Left forelimb (tissue), 1 donor: Measurements from ENCODE around the gene ATAD1.
"Not testable (repeated sequence)": the region's sequence is repeated elsewhere in the genome, so short reads cannot be mapped to it uniquely, and the experiment has no call there.

Experiments
- DNase-seq: peaks from one replicate; pipeline ENCODE4 v3.0.0-alpha.2; 2018; ENCODE audit warnings: low spot score

ATAD1 gene, protein sequence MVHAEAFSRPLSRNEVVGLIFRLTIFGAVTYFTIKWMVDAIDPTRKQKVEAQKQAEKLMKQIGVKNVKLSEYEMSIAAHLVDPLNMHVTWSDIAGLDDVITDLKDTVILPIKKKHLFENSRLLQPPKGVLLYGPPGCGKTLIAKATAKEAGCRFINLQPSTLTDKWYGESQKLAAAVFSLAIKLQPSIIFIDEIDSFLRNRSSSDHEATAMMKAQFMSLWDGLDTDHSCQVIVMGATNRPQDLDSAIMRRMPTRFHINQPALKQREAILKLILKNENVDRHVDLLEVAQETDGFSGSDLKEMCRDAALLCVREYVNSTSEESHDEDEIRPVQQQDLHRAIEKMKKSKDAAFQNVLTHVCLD

DNA sequence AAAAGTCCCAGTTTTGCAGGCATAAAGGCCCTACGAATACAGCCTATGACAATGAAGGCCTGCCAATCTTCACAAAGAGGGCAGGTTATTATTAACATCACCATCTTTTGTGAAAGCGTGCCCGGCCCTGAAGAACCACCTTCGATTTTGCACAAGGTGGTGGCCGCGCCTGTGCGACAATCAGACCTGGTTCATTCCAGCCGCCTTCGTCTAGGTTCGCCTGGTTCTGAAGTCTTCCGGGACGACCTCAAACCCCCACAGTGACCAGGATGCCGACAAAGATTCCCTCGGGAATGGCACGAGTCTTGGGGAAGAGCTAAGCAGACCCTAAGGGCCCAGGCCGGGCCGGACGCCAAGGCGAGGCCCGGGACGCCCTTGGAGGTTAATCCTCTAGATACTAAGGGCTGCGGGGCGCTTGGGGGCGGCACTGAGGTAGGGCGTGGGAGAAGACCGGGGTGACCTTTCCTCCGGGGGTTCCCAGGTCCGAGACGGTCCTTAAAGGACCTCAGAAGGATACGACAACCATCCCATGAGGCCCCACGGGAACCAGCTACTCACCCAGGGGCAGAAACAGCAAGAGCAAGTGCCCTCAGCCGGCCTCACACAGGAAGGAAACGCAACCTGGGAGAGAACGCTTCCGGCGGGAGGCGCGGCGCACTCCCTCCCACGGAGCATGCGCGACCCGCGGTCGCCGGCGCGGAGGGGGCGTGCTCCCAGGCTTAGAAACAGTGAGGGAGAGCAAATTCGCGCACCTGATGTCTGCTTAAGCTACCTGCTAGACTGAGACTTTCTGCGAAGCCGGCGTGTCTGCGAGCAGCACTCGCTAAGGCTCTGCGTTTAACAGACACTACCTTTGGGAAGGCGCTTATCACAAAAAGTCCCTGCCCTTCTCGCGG, at the start of gene ATAD1:
Gene ATAD1, minus strand, starts transcription at position 618 of the 896 bp plus-strand sequence. CDS start 3,627 bp downstream, outside the sequence.
- peak; percentile 87 for DNase-seq

DNA sequence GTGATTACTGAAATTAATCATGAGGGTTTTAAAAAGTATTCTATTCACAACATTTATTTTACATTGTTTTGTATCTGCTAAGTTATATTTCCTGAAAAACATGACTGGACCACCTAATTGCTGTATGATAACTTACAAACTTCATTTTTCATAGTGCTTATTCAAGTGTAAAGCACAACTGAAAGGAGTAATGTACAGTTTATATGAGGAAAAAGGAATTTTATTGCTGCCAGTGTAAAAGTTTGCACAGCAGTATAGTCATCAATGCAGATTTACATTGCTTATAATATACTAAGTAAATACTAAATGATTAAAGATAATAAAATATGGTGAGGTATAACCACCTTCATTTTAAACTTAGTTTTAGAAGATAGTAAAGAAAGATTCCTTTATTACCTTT, 49.4 kb upstream of the ATAD1 start:
- no peak for DNase-seq

DNA sequence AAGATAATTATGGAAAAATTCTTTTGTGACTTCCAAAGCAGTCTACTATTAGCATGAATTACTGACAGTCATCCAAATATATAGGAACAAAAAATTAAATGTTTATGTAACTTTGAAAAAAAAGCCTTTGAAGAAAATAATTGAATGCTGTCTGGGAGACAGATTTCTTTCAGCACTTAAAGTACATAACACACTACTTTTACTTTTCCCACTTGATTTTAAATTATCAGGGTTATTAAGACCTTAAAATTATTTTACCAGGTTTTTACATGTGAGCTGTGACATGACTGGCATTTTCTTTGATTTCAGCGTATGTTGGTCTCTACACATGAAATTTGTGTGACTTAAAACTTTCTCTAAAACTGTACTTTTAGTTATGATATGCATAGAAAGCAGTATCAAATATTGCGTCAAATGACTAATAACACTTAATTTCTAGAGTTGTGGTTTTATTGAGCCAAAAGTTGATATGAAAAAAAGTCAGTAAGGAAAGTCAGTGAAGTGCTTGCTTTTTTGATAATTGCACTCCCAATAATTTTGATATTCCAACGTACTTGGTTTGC, 48.5 kb upstream of the ATAD1 start:
- DNase-seq = no peak

DNA sequence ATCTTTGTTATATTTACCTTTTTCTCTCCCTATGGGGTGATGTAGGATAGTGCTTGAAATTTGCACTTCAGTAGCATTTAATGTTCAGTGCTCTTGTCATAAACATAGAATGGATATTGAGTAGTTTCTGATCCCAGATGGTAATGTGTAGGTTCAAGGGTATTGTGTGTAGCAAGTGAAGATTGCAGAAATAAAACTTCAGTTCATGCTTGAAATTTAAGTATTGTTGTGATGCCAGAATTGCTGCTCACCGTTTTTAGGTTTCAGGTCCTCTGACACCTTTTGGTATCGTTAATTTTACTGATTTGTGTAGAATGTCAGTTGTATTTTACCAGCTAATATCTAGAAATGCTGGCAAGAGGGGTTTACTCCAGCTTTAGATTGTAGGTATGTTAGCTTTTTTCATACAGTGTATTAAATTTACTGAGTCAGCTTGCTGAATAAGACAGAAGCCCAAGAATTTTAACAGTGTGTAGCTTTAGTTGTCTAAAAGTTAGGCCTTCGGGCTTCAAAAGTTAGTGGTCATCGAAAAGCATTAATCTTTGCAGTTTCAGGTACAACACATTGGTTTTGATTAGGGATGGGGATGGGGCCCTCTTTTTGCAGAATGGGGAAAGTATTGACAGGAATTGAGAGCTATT, 47.3 kb upstream of the ATAD1 start:
- no peak for DNase-seq

DNA sequence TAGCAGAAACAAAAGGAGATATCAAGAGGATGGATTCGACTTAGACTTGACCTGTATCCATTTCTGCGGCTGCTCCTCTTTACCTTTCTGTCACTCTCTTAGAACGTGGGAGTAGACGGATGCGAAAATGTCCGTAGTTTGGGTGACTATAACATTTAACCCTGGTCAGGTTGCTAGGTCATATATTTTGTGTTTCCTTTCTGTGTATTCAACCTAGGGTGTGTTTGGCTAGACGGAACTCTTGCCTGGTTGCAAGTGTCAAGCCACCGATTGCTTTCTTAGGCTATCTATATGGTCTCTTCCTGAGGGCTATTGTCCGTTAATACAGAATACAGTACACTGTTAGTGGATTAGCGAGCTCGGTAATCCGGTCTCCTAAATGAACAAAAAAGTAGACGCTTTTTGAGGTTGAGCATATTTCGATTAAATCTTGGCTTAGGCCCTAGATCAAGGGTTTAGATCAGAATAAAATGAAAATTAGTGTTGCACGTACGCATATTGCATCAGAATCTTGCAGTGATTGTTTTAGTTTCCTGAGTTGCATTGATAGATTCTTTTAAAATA, 46.6 kb upstream of the ATAD1 start:
- no peak for DNase-seq

DNA sequence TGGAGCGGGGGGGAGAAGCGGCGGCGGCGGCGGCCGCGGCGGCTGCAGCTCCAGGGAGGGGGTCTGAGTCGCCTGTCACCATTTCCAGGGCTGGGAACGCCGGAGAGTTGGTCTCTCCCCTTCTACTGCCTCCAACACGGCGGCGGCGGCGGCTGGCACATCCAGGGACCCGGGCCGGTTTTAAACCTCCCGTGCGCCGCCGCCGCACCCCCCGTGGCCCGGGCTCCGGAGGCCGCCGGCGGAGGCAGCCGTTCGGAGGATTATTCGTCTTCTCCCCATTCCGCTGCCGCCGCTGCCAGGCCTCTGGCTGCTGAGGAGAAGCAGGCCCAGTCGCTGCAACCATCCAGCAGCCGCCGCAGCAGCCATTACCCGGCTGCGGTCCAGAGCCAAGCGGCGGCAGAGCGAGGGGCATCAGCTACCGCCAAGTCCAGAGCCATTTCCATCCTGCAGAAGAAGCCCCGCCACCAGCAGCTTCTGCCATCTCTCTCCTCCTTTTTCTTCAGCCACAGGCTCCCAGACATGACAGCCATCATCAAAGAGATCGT, 46.0 kb upstream of the ATAD1 start:
- DNase-seq = not testable (repeated sequence)

DNA sequence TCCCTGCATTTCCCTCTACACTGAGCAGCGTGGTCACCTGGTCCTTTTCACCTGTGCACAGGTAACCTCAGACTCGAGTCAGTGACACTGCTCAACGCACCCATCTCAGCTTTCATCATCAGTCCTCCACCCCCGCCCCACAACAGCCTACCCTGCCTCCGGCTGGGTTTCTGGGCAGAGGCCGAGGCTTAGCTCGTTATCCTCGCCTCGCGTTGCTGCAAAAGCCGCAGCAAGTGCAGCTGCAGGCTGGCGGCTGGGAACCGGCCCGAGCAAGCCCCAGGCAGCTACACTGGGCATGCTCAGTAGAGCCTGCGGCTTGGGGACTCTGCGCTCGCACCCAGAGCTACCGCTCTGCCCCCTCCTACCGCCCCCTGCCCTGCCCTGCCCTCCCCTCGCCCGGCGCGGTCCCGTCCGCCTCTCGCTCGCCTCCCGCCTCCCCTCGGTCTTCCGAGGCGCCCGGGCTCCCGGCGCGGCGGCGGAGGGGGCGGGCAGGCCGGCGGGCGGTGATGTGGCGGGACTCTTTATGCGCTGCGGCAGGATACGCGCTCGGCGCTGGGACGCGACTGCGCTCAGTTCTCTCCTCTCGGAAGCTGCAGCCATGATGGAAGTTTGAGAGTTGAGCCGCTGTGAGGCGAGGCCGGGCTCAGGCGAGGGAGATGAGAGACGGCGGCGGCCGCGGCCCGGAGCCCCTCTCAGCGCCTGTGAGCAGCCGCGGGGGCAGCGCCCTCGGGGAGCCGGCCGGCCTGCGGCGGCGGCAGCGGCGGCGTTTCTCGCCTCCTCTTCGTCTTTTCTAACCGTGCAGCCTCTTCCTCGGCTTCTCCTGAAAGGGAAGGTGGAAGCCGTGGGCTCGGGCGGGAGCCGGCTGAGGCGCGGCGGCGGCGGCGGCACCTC, 45.3 kb upstream of the ATAD1 start, which contains the start of the genes KLLN and PTEN:
Gene KLLN, minus strand, starts transcription at position 481 of the 891 bp plus-strand sequence. CDS start 1,046 bp downstream, outside the sequence.
Gene PTEN, plus strand, starts transcription at position 573 of the 891 bp plus-strand sequence. CDS start 845 bp downstream, outside the sequence.
- peak; percentile 96 for DNase-seq

DNA sequence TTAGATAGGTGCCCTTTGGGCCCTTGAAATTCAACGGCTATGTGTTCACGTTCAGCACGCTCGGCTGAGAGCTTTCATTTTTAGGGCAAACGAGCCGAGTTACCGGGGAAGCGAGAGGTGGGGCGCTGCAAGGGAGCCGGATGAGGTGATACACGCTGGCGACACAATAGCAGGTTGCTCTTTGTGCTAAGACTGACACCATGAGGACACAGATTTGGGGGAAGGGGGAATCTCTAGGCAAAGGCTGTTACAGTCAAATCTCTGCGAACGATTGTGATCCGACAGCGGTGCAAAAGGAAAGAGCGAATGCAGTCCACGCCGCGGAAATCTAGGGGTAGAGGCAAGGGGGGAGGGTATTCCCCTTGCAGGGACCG, 44.6 kb upstream of the ATAD1 start:
- DNase-seq = no peak

DNA sequence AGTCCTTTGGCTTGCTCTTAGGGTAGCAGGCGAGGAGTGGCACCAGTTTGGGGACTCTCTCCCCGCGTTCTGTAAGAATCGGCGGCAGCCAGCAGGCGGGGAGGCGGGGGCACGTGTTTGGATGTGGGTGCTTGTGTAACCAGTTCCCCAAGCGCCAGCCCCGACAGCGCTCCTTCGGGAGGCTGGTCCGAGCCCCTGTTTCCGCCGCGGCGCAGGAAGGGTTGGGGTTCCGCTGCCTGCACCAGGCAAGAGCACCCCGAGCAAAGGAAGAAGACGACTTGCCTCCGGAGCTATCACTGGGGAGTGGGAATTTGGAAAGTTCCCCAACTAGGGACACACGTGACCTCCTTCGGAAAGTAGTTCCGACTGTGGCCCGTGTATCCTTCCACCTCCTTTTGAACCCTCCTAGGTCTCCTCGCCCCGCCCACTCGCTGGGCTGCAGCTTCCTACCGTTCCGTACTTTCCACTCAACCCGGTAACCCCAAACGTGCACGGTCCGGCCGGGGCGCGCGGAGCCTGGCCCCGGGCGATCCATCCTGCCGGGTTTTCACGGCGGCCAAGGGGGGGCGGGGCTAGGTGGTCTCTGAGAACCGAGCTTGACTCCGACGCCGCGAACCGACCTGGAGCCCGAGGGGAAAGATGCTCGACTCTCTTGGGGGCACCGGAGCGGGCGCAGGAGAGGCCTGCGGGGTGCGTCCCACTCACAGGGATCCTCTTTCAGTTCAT, 44.1 kb upstream of the ATAD1 start:
- DNase-seq = peak; percentile 96

DNA sequence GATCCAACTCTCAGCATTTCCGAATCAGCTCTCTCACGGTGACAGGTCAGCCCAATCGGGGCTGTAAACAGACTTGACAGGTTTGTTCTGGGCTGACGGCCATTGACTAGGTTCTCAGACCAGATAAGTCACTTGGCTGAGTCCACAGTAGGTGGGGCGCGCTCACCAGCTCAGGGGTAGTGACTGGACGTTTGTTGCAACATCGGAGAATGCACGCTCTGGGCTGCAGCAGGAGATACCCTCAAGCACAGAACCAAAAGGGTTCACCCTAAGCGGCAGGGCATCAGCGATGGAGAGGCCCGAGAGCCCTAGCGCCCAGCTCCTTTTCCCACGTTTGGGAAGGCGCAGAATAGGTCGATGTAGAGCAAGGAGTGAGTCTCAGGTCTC, 43.5 kb upstream of the ATAD1 start:
- no peak for DNase-seq

DNA sequence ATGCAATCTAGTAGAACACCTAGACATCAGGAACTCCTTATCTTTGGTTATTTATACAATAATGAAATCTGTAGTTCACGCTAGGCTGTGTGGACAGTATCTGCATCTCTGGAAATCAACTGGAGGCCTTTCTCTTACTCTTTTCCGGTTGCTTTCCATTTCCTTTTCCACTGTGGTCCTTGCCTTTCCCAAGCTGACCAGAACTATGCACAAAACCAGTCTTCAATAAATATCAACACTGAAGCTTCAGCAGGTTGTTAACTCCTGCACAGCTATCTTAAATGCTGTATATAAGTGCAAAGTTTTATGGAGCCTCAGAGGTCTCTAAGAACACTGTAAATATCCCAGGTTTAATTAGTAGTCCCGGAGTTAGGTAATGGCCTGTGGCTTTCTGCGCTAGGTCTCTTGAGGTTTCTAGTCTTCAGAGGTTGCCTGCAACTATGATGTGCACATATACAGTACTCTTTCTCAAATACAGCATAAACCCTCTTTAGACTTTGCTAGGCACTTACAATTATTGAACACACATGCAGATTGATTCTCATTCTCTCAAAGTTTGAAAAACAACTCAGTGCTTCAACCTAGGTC, 42.9 kb upstream of the ATAD1 start:
- DNase-seq = no peak

DNA sequence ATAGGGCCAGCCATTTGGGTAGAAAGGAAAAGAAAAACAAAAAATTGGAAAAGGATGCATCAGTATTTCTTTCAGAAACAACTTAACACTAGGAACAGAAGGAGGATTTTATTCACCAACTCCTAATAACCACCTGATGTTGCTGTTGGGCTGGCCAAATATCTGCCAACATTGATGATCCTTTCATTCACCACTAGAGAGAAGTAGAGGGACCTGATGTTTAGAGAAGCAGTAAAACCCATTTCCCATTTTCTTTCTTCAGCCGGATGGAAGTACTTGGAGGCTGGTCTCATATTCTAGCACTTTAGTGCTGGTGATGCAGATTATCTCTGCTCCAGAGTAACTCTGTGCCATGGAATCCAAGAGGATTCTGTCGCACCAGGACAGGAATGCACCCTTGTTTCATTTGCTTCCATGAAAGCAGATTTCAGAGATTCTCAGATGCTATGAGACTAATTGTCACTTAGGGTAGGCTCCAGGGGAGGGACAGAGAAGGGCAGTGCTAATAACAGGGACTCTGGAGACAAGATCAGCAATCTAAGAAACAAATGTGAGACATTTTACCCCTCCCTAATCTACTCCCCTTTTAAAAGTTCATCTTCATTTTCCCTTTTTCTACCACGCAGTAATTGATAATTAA, 42.2 kb upstream of the ATAD1 start:
- DNase-seq = no peak

DNA sequence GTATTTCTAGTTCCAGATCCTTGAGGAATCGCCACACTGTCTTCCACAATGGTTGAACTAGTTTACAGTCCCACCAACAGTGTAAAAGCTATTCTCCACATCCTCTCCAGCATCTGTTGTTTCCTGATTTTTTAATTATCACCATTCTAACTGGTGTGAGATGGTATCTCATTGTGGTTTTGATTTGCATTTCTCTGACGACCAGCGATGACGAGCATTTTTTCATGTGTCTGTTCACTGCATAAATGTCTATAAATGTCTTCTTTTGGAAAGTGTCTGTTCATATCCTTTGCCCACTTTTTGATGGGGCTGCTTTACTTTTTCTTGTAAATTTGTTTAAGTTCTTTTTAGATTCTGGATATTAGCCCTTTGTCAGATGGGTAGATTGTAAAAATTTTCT, 37.6 kb upstream of the ATAD1 start:
- not testable (repeated sequence) for DNase-seq

DNA sequence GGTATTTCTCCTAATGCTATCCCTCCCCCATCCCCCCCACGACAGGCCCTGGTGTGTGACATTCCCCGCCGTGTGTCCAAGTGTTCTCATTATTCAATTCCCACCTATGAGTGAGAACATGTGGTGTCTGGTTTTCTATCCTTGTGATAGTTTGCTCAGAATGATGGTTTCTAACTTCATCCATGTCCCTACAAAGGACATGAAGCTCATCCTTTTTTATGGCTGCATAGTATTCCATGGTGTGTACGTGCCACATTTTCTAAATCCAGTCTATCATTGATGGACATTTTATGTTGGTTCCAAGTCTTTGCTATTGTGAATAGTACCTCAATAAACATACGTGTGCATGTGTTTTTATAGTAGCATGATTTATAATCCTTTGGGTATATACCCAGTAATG, 37.2 kb upstream of the ATAD1 start:
- DNase-seq = not testable (repeated sequence)

DNA sequence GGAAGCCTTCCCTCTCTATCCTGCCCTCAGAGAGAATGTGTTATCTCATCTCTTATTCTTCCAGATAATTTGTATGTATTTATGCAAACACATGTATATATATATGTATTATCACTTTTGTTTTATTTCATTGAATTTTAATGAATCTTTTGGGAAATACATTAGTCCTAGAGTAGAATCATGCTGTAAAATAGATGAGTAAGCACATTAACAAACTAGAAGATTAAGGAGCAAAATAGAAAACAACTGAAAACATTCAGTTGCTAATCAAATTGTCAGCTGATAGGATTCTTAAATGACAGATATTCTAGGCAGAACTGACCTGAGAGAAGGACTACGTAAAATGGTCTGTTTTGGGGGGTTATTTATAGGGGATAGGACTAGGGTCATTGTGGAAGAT, 34.1 kb upstream of the ATAD1 start:
- no peak for DNase-seq

DNA sequence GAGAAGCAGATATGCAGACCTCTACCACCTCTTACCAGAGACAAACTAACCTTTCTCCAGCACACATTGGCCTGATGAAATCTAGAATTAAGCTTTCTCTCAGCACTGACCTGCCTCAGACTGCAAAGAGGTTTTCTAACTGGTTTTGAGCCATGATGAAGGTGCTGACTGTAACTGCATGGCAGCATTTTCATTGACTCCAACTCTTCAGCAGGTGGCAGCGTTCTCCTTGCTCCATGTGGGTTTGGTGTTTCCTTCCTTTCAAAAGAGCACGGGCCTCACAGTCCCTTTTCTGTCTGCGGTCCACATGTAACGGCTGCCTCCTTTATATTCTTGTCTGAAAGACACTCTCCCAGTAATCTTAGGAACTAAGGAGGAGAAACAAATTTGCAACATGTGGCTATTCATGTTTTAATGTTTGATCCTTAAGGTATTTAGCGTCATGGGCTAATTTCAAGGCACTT, 32.7 kb upstream of the ATAD1 start:
- no peak for DNase-seq

DNA sequence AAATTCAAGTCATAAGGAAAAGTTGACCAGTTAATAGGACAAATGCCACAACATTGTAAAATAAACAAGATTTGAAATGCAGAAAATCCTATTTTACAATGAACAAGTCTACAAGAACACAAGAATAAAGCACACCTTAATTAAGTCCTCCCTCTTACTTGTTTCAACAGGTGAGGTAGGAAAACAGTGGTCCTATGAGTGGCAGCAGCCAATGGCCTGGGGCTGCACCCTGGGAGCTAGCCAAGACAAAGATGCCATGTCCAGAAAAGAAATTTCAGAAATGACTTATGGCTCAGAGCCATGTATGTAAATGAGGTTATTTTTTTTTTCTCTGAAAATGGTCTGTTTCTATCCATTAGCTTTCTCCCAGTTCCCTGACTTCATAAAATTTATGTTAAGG, 31.0 kb upstream of the ATAD1 start:
- no peak for DNase-seq

DNA sequence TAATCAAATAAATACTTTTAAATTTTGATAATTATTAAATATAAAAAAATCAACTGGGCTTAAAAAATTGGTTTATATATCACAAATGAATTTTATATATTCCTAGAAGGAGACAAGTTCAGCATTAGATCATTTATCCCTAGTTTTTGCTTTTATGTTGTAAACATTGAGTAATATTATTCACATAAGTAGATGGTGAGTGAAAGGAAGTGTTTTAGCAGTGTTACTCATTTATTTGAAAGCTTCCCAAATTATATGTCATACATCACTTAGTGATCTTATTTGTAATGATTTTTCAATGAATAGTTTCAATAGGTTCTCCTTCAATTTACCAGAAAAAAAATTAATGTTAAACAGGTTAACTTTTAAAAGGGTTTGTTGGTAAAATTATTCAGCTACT, 29.5 kb upstream of the ATAD1 start:
- DNase-seq = no peak

DNA sequence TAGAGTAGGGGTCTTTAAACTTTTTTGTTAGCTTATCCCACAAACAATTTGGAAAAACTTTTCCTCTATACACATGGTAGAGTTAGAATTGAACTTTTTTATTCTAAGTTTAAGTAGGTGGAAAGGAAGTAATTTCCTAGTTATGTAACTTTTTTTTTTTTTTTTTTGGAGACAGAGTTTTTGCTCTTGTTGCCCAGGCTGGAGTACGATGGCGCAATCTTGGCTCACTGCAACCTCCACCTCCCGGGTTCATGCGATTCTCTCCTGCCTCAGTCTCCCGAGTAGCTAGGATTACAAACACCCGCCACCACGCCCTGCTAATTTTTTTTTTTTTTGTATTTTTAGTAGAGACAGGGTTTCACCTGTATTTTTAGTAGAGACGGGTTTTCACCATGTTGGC, 28.7 kb upstream of the ATAD1 start:
- DNase-seq = not testable (repeated sequence)
